BJ (cell line): ENCODE data around the gene PGP. TPM values are rescaled to one million over a fixed set of nuclear protein-coding genes. Genes with fewer than 3 reads are reported as not detected.

Source experiments
- polyA plus RNA-seq: library from polyadenylated mRNA; depleted of rRNA; stranded (reverse); fragments of >200 nt; gene quantifications from 2 replicates; pipeline ENCODE4 v1.2.3, GENCODE V29; 2011; rRNA removed

Gene PGP
- polyA plus RNA-seq, 1 experiment = 7.7 TPM

Other genes starting within 250 kb of the PGP start
- not detected in 2 replicates for gene RNF151, start 248.0 kb downstream of the PGP start, polyA plus RNA-seq
- 16.5 and 33.1 TPM in 2 replicates for gene TBL3, start 242.8 kb downstream of the PGP start, polyA plus RNA-seq
- 0.17 TPM in 1 of 2 replicates, not detected in the other for gene NOXO1, start 233.4 kb downstream of the PGP start, polyA plus RNA-seq
- gene GFER, start 230.6 kb downstream of the PGP start, polyA plus RNA-seq = 14.6 and 19.8 TPM in 2 replicates
- gene SYNGR3, start 224.9 kb downstream of the PGP start, polyA plus RNA-seq = 2.5 and 3.3 TPM in 2 replicates
- 14.4 and 23.0 TPM in 2 replicates for gene ZNF598, start 205.0 kb downstream of the PGP start, polyA plus RNA-seq
- gene NPW, start 195.1 kb downstream of the PGP start, polyA plus RNA-seq = 0.26 and 0.33 TPM in 2 replicates
- gene NHERF2, start 187.9 kb downstream of the PGP start, polyA plus RNA-seq = 62.1 and 107 TPM in 2 replicates
- 14.6 and 21.0 TPM in 2 replicates for gene NTHL1, start 167.0 kb downstream of the PGP start, polyA plus RNA-seq
- gene TSC2, start 166.9 kb downstream of the PGP start, polyA plus RNA-seq = 30.5 and 66.3 TPM in 2 replicates
- gene PKD1, start 78.9 kb downstream of the PGP start, polyA plus RNA-seq = 40.1 and 76.1 TPM in 2 replicates
- 0.36 and 0.67 TPM in 2 replicates for gene RAB26, start 66.2 kb downstream of the PGP start, polyA plus RNA-seq
- gene TRAF7, start 59.1 kb downstream of the PGP start, polyA plus RNA-seq = 37.0 and 68.1 TPM in 2 replicates
- gene CASKIN1, start 18.2 kb downstream of the PGP start, polyA plus RNA-seq = 0.01 and 0.02 TPM in 2 replicates
- gene MLST8, start 9.4 kb downstream of the PGP start, polyA plus RNA-seq = 40.0 and 62.7 TPM in 2 replicates
- 1.5 and 1.7 TPM in 2 replicates for gene BRICD5, start 4.0 kb downstream of the PGP start, polyA plus RNA-seq
- 11.3 and 17.6 TPM in 2 replicates for gene E4F1, start 8.8 kb upstream of the PGP start, polyA plus RNA-seq
- 0.33 and 0.38 TPM in 2 replicates for gene DNASE1L2, start 21.6 kb upstream of the PGP start, polyA plus RNA-seq
- gene ECI1, start 36.7 kb upstream of the PGP start, polyA plus RNA-seq = 36.9 and 63.9 TPM in 2 replicates
- 101 and 129 TPM in 2 replicates for gene RNPS1, start 53.3 kb upstream of the PGP start, polyA plus RNA-seq
- 1.9 and 3.8 TPM in 2 replicates for gene ABCA3, start 125.9 kb upstream of the PGP start, polyA plus RNA-seq
- gene CCNF, start 214.6 kb upstream of the PGP start, polyA plus RNA-seq = 4.5 and 7.1 TPM in 2 replicates
- gene TEDC2, start 245.3 kb upstream of the PGP start, polyA plus RNA-seq = 2.2 and 3.7 TPM in 2 replicates